ENCODE results near the gene TNF.

The TNF gene

GRCh38 chr6:31626952-31627351 is 51.6 kb downstream of the TNF start:
- no peak overlapping the region for H3K4me2 ChIP-seq (ENCODE audit: low read depth, low read length, poor library complexity, severe bottlenecking)

GRCh38 chr6:31627690-31628287 is 52.4 kb downstream of the TNF start:
- peaks cover 74% of the 10 kb centered on the region for H3K36me3 ChIP-seq (ENCODE audit: low read length)
- no peak overlapping the region for H3K27ac ChIP-seq (ENCODE audit: low read depth, low read length)
- TF ChIP-seq CTCF (IDR thresholded peaks at IDR 0.05; ENCODE audit: insufficient read depth, low read length, poor library complexity, severe bottlenecking) (no peak), EZH2phosphoT487 (conservative IDR thresholded peaks at IDR 0.05; ENCODE audit: low read length) (no peak)
- H3K27me3 ChIP-seq (ENCODE audit: low read length), result no peaks in the 10 kb centered on the region
- H3K9ac ChIP-seq (ENCODE audit: low read length), result no peak overlapping the region
- no peaks in the 10 kb centered on the region for H3K9me2 ChIP-seq (replicated peaks; ENCODE audit: insufficient read depth, low read length)
- peaks cover 43% of the 10 kb centered on the region for H3K79me2 ChIP-seq (ENCODE audit: insufficient read depth, low read length)
- no peak overlapping the region for H2AFZ ChIP-seq (ENCODE audit: low read depth, low read length, severe bottlenecking)
- H3K4me3 ChIP-seq (ENCODE audit: insufficient read depth, low read length, poor library complexity, severe bottlenecking), result no peak overlapping the region
- peaks cover 5% of the 10 kb centered on the region; the same call in 1 of the 2 replicates for H3F3A ChIP-seq (ENCODE audit: insufficient read depth)
- peaks cover 8% of the 10 kb centered on the region; the same call in 1 of the 2 replicates for H4K20me1 ChIP-seq (ENCODE audit: low read depth, low read length)
- no peaks in the 10 kb centered on the region for H3K9me3 ChIP-seq (ENCODE audit: insufficient read depth, low read length)
- H3K4me2 ChIP-seq (ENCODE audit: low read depth, low read length, poor library complexity, severe bottlenecking), result no peak overlapping the region

More at GRCh38 chr6:31626952-31627351, 51.6 kb downstream of the TNF start:
- peaks cover 7% of the 10 kb centered on the region; the same call in 1 of the 2 replicates for H3F3A ChIP-seq (ENCODE audit: insufficient read depth)
- H3K27me3 ChIP-seq (ENCODE audit: low read length), result no peaks in the 10 kb centered on the region
- peaks cover 75% of the 10 kb centered on the region for H3K36me3 ChIP-seq (ENCODE audit: low read length)
- H3K9ac ChIP-seq (ENCODE audit: low read length), result no peak overlapping the region
- H3K9me2 ChIP-seq (replicated peaks; ENCODE audit: insufficient read depth, low read length), result no peaks in the 10 kb centered on the region
- no peak overlapping the region for H3K4me3 ChIP-seq (ENCODE audit: insufficient read depth, low read length, poor library complexity, severe bottlenecking)
- H4K20me1 ChIP-seq (ENCODE audit: low read depth, low read length), result peaks cover 16% of the 10 kb centered on the region; the same call in 1 of the 2 replicates
- no peak overlapping the region for H3K27ac ChIP-seq (ENCODE audit: low read depth, low read length)
- no peak for TF ChIP-seq CTCF (IDR thresholded peaks at IDR 0.05; ENCODE audit: insufficient read depth, low read length, poor library complexity, severe bottlenecking)
- TF ChIP-seq EZH2phosphoT487 (conservative IDR thresholded peaks at IDR 0.05; ENCODE audit: low read length), result no peak
- peaks cover 48% of the 10 kb centered on the region for H3K79me2 ChIP-seq (ENCODE audit: insufficient read depth, low read length)
- no peak overlapping the region for H2AFZ ChIP-seq (ENCODE audit: low read depth, low read length, severe bottlenecking)
- no peaks in the 10 kb centered on the region for H3K9me3 ChIP-seq (ENCODE audit: insufficient read depth, low read length)
